Measurements from ENCODE around the gene NXPH1.

NXPH1 gene

DNA sequence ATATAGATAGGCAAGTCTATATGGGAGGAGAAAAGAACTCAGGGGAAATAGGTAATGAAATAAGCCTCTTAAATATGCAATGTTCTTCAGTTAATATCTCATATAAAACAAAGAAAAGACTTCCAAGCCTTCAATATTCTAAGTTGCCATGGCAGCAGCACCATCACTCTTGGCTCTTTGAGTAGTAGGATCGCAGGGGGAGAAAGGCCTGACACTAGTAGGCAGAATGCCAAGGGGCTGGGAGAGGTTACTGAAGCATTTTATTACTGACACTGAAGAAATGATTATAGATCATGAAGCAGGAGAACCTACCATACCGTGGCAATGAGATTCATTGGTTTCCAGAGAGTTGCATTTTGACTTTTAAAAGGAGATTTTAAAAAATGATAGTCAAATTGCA lies 193.9 kb downstream of the NXPH1 start:
- DNase-seq (ENCODE audit: low read depth), result no peak
- TF ChIP-seq, protein P1, sequence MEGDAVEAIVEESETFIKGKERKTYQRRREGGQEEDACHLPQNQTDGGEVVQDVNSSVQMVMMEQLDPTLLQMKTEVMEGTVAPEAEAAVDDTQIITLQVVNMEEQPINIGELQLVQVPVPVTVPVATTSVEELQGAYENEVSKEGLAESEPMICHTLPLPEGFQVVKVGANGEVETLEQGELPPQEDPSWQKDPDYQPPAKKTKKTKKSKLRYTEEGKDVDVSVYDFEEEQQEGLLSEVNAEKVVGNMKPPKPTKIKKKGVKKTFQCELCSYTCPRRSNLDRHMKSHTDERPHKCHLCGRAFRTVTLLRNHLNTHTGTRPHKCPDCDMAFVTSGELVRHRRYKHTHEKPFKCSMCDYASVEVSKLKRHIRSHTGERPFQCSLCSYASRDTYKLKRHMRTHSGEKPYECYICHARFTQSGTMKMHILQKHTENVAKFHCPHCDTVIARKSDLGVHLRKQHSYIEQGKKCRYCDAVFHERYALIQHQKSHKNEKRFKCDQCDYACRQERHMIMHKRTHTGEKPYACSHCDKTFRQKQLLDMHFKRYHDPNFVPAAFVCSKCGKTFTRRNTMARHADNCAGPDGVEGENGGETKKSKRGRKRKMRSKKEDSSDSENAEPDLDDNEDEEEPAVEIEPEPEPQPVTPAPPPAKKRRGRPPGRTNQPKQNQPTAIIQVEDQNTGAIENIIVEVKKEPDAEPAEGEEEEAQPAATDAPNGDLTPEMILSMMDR (conservative IDR thresholded peaks at IDR 0.05; ENCODE audit: low read depth, low read length), result no peak
- no peak overlapping the region for H3K4me3 ChIP-seq (ENCODE audit: low read length)

DNA sequence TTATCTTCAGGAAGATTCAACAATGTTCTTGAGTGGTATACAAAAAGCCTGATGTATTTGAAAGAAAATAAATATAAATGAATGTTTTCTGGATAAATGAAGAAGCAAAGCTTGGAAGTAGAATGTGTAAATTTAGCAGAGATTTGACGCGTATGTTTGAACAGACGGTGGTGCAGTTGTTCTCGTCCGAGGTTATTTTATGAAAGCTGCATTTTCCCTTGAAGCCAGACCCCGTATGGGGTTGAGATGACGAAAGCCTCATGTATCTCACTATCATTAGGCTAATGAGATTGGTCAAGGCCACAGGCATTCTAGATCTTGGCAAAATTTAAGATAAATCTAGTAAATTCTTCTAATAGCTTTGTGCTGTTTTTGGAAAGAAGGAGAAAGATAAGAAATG lies 195.2 kb downstream of the NXPH1 start:
- H3K4me3 ChIP-seq (ENCODE audit: low read length), result no peak overlapping the region
- DNase-seq (ENCODE audit: low read depth), result no peak
- TF ChIP-seq, protein P1 (conservative IDR thresholded peaks at IDR 0.05; ENCODE audit: low read depth, low read length), result no peak

DNA sequence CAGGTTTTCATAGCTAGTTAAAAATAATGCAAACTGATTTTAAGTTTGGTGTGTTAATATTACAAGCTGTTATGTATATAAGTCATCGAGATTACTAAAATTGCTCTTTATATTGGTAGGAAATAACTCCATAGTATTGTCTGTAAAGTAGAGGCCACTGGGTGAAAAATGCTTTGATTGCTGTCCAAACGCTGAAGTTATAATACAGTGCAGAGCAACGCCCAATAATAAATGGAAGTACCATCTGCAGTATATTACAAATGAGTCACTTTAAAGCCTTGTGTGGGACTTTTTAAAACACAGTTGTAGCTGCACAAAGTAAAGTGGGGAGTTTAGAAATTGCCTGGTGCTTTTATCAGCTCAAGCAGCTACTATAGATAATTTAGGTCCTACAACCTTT lies 196.1 kb downstream of the NXPH1 start:
- TF ChIP-seq, protein P1 (conservative IDR thresholded peaks at IDR 0.05; ENCODE audit: low read depth, low read length), result no peak

DNA sequence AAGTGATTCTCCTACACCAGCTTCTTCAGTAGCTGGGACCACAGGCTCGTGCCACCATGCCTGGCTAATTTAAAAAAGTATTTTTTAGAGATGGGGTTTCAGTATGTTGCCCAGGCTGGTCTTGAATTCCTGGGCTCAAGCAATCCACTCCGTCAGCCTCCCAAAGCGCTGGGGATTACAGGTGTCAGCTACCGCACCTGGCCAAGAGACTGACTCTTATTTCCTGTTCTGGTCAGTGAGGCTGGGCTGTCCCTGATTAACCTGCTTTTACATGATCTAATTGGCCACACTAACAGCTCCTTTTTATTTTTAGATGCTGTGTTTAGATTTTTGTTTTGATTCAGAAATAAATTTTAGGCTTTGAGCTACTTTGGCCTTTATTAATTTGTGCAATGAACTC lies 203.9 kb downstream of the NXPH1 start:
- no peak overlapping the region for H3K4me3 ChIP-seq (ENCODE audit: low read length)
- DNase-seq (ENCODE audit: low read depth), result no peak
- TF ChIP-seq, protein P1 (conservative IDR thresholded peaks at IDR 0.05; ENCODE audit: low read depth, low read length), result no peak

More for the DNA sequence above, 196.1 kb downstream of the NXPH1 start:
- H3K4me3 ChIP-seq (ENCODE audit: low read length), result no peak overlapping the region
- no peak for DNase-seq (ENCODE audit: low read depth)

- no peak for DNase-seq (ENCODE audit: low read depth)
- H3K4me3 ChIP-seq (ENCODE audit: low read length), result no peak overlapping the region
- TF ChIP-seq, protein P1 (conservative IDR thresholded peaks at IDR 0.05; ENCODE audit: low read depth, low read length), result no peak
Measured at GRCh38 chr7:8638076-8638475, 204.7 kb downstream of the NXPH1 start.

DNA sequence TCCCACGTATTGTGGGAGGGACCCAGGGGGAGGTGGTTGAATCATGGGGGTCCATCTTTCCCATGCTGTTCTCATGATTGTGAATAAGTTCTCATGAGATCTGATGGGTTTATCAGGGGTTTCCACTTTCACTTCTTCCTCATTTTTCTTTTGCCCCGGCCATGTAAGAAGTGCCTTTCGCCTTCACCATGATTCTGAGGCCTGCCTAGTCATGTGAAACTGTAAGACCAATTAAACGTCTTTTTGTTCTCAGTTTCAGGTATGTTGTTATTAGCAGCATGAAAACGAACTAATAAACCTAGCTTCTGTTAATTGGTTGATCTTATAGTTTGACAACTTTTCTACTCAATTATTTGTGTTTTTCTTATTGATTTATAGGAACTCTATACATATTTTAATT lies 206.3 kb downstream of the NXPH1 start:
- TF ChIP-seq, protein P1 (conservative IDR thresholded peaks at IDR 0.05; ENCODE audit: low read depth, low read length), result no peak

DNA sequence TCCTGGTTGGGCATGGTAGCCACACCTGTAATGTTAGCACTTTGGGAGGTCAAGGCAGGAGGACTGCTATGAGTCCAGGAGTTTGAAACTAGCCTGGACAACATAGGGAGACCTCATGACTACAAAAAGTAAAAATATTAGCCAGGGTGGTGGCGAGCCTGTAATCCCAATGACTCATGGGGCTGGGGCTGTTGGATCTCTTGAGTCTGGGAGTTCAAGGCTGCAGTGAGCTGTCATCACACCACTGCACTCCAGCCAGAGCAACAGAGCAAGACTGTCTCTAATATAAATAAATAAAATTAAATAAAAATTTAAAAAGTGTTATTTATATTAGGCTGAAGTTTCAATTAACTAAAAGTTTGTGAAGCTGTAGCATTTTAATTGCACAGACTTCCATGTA lies 207.3 kb downstream of the NXPH1 start:
- TF ChIP-seq, protein P1 (conservative IDR thresholded peaks at IDR 0.05; ENCODE audit: low read depth, low read length), result no peak
- no peak overlapping the region for H3K4me3 ChIP-seq (ENCODE audit: low read length)
- no peak for DNase-seq (ENCODE audit: low read depth)

More for the DNA sequence above, 206.3 kb downstream of the NXPH1 start:
- DNase-seq (ENCODE audit: low read depth), result no peak
- no peak overlapping the region for H3K4me3 ChIP-seq (ENCODE audit: low read length)

All from retinal pigment epithelial cell (primary cell).